Nephron (organoid): ENCODE data around the gene SLC27A4.

Experiments
- H3K27ac Mint-ChIP-seq, 3 experiments: 2 replicates each; pipeline ENCODE4 v1.8.0; 2020; ENCODE audit warnings: mixed read lengths in 3 of 3, mild to moderate bottlenecking in 2 of 3, moderate library complexity in 1 of 3
- H3K27me3 Mint-ChIP-seq: 2 replicates; pipeline ENCODE4 v1.8.0; 2021; ENCODE audit warnings: low read depth, mild to moderate bottlenecking, moderate library complexity, mixed read lengths
- H3K36me3 Mint-ChIP-seq: 2 replicates; pipeline ENCODE4 v1.8.0; 2020; ENCODE audit warnings: low read depth, mixed read lengths
- H3K4me1 Mint-ChIP-seq: 2 replicates; pipeline ENCODE4 v1.8.0; 2020; ENCODE audit warnings: mixed read lengths
- H3K4me3 Mint-ChIP-seq, 3 experiments: 2 replicates each; pipeline ENCODE4 v1.8.0; 2020; ENCODE audit warnings: mild to moderate bottlenecking in 3 of 3, mixed read lengths in 3 of 3, moderate library complexity in 2 of 3
- H3K9me3 Mint-ChIP-seq: 2 replicates; pipeline ENCODE4 v1.8.0; 2020; ENCODE audit warnings: mixed read lengths
- TF ChIP-seq, protein P1 (sequence below), 3 experiments: fragments of 200-600 bp; sonication (generic); IDR thresholded peaks; one replicate each; pipeline ENCODE4 v1.5.0; 2021; ENCODE audit warnings: antibody characterized with exemption in 3 of 3; ENCODE audit not compliant: unreplicated experiment in 3 of 3

Gene SLC27A4

GRCh38 chr9:128322404-128323211 is 17.7 kb upstream of the SLC27A4 start, which contains the start of the genes COQ4 and TRUB2:
TSS of gene COQ4 (plus strand) at chr9:128322839. CDS start at chr9:128322859, 20 bp downstream.
TSS of gene TRUB2 (minus strand) at chr9:128322447. CDS start at chr9:128322408, 39 bp downstream.
- peaks cover 13% of the 10 kb centered on the region for H3K4me1 Mint-ChIP-seq
- H3K27ac Mint-ChIP-seq = peak within 1 kb of the TSS; percentile 99 to 100 (median 99)
- peak within 1 kb of the TSS; percentile 91 to 98 (median 94) for H3K4me3 Mint-ChIP-seq
- TF ChIP-seq, protein P1, sequence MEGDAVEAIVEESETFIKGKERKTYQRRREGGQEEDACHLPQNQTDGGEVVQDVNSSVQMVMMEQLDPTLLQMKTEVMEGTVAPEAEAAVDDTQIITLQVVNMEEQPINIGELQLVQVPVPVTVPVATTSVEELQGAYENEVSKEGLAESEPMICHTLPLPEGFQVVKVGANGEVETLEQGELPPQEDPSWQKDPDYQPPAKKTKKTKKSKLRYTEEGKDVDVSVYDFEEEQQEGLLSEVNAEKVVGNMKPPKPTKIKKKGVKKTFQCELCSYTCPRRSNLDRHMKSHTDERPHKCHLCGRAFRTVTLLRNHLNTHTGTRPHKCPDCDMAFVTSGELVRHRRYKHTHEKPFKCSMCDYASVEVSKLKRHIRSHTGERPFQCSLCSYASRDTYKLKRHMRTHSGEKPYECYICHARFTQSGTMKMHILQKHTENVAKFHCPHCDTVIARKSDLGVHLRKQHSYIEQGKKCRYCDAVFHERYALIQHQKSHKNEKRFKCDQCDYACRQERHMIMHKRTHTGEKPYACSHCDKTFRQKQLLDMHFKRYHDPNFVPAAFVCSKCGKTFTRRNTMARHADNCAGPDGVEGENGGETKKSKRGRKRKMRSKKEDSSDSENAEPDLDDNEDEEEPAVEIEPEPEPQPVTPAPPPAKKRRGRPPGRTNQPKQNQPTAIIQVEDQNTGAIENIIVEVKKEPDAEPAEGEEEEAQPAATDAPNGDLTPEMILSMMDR (IDR thresholded peaks at IDR 0.05; ENCODE audit: unreplicated experiment in 3 of 3) = no peak
- H3K36me3 Mint-ChIP-seq = peaks cover 16% of the 10 kb centered on the region
- no peaks in the 10 kb centered on the region for H3K9me3 Mint-ChIP-seq
- H3K27me3 Mint-ChIP-seq = no peaks in the 10 kb centered on the region

DNA sequence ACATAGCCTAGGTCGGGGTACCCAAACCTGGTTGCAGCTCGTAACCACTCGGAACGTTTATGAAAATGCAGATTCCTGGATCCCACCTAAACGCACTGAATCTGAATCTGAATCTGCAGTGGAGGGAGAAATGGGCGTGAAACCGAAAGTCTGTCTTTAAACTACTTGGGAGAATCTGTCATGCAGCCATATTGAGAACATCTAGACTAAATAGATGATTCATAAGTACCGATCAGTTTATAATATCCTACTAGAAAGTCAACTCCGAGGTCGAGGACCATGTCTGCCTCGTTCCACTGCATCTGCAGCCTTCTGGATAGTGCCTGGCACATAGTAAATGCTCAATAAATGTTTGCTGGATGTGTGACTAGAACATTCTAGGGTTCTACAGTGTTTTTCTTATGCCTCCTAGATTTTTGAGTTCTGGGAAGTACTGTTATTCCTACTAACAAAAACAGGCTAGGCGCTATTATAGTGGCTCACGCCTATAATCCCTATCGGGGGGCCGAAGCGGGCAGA is 17.1 kb upstream of the SLC27A4 start:
- Mint-ChIP-seq H3K9me3 (no peaks in the 10 kb centered on the region), H3K4me1 (peaks cover 13% of the 10 kb centered on the region), H3K4me3 (peak overlapping the region; percentile 91 to 98 (median 94)), H3K36me3 (peaks cover 20% of the 10 kb centered on the region), H3K27ac (peak overlapping the region; percentile 99 to 100 (median 99)), H3K27me3 (no peaks in the 10 kb centered on the region)
- TF ChIP-seq, protein P1 (IDR thresholded peaks at IDR 0.05; ENCODE audit: unreplicated experiment in 3 of 3) = no peak

GRCh38 chr9:128323791-128324190 is 16.5 kb upstream of the SLC27A4 start:
- Mint-ChIP-seq H3K36me3 (peaks cover 20% of the 10 kb centered on the region), H3K27ac (peak overlapping the region; percentile 48 to 99 (median 99)), H3K4me3 (peak overlapping the region; percentile 91 to 98 (median 94)), H3K9me3 (no peaks in the 10 kb centered on the region), H3K4me1 (peaks cover 13% of the 10 kb centered on the region), H3K27me3 (no peaks in the 10 kb centered on the region)
- TF ChIP-seq, protein P1 (IDR thresholded peaks at IDR 0.05; ENCODE audit: unreplicated experiment in 3 of 3) = no peak

GRCh38 chr9:128324401-128324800 is 15.9 kb upstream of the SLC27A4 start:
- Mint-ChIP-seq H3K4me3 (peak overlapping the region; percentile 91 to 98 (median 94)), H3K4me1 (peaks cover 13% of the 10 kb centered on the region), H3K27me3 (no peaks in the 10 kb centered on the region), H3K9me3 (no peaks in the 10 kb centered on the region), H3K27ac (peak overlapping the region in 1 of 3 experiments; percentile 71), H3K36me3 (peaks cover 20% of the 10 kb centered on the region)
- TF ChIP-seq, protein P1 (IDR thresholded peaks at IDR 0.05; ENCODE audit: unreplicated experiment in 3 of 3) = no peak

- no peaks in the 10 kb centered on the region for H3K27me3 Mint-ChIP-seq
- H3K27ac Mint-ChIP-seq = no peak overlapping the region
- H3K4me1 Mint-ChIP-seq = peaks cover 13% of the 10 kb centered on the region
- peak overlapping the region; percentile 70 to 94 (median 91) for H3K4me3 Mint-ChIP-seq
- no peaks in the 10 kb centered on the region for H3K9me3 Mint-ChIP-seq
- TF ChIP-seq, protein P1 (IDR thresholded peaks at IDR 0.05; ENCODE audit: unreplicated experiment in 3 of 3) = no peak
- H3K36me3 Mint-ChIP-seq = peaks cover 20% of the 10 kb centered on the region
These were observed 14.7 kb upstream of the SLC27A4 start for GRCh38 chr9:128325629-128326028.
